ENCODE data around the gene WEE1.

GRCh38 chr11:9528136-9528501, 45.4 kb upstream of the WEE1 start:
- TF ChIP-seq POLR2AphosphoS5 (IDR thresholded peaks at IDR 0.05; ENCODE audit: low read depth, low read length) (no peak), TAF1 (IDR thresholded peaks at IDR 0.05; ENCODE audit: borderline replicate concordance, insufficient read depth, low read length) (no peak), REST (IDR thresholded peaks at IDR 0.05; ENCODE audit: insufficient read depth in 1 of 2, low read depth in 2 of 2, low read length in 2 of 2) (no peak), SIN3A (IDR thresholded peaks at IDR 0.05; ENCODE audit: borderline replicate concordance, insufficient read depth, low read length) (no peak), FOXP2 (optimal IDR thresholded peaks at IDR 0.05; ENCODE audit: borderline replicate concordance, extremely low read depth, extremely low read length, insufficient read depth) (no peak)
